GM21390 (cell line): Measurements from ENCODE around the gene SEMA5B.

Experiments
- ATAC-seq: cut with Tn5 transposase; IDR thresholded peaks from one replicate; pipeline ENCODE4 v1.9.1; 2021; ENCODE audit not compliant: unreplicated experiment

SEMA5B gene

GRCh38 chr3:122994954-122995353, 32.6 kb downstream of the SEMA5B start:
- ATAC-seq, result no peak

- no peak for ATAC-seq
These were observed 34.2 kb downstream of the SEMA5B start for GRCh38 chr3:122993124-122993978.

- ATAC-seq, result no peak
These were observed 34.9 kb downstream of the SEMA5B start for GRCh38 chr3:122992676-122993075.

GRCh38 chr3:122992133-122992532, 35.4 kb downstream of the SEMA5B start:
- no peak for ATAC-seq

GRCh38 chr3:122991236-122991985, 36.2 kb downstream of the SEMA5B start:
- ATAC-seq, result no peak

- ATAC-seq, result no peak
These were observed 37.5 kb downstream of the SEMA5B start for GRCh38 chr3:122989856-122990575.

GRCh38 chr3:122988508-122988907, 39.1 kb downstream of the SEMA5B start:
- no peak for ATAC-seq

- no peak for ATAC-seq
These were observed 39.7 kb downstream of the SEMA5B start for GRCh38 chr3:122987736-122988319.

- ATAC-seq, result no peak
These were observed 40.3 kb downstream of the SEMA5B start for GRCh38 chr3:122987231-122987630.

GRCh38 chr3:122986693-122987179, 40.8 kb downstream of the SEMA5B start:
- no peak for ATAC-seq

GRCh38 chr3:122985539-122985938, 42.0 kb downstream of the SEMA5B start:
- ATAC-seq, result no peak

GRCh38 chr3:122984650-122985049, 42.9 kb downstream of the SEMA5B start:
- no peak for ATAC-seq

GRCh38 chr3:122984007-122984406, 43.6 kb downstream of the SEMA5B start:
- ATAC-seq, result no peak

GRCh38 chr3:122982216-122983185, 45.1 kb downstream of the SEMA5B start:
- no peak for ATAC-seq

GRCh38 chr3:122979211-122979610, 48.4 kb downstream of the SEMA5B start:
- ATAC-seq, result no peak

- ATAC-seq, result no peak
These were observed 49.0 kb downstream of the SEMA5B start for GRCh38 chr3:122978569-122978968.

GRCh38 chr3:122977746-122978466, 49.7 kb downstream of the SEMA5B start:
- no peak for ATAC-seq

GRCh38 chr3:122975924-122976293, 51.7 kb downstream of the SEMA5B start:
- ATAC-seq, result no peak
